HG03139 (cell line): ENCODE measurements around the gene PFDN4.

ENCODE experiments used
- ATAC-seq: cut with Tn5 transposase; IDR thresholded peaks from one replicate; pipeline ENCODE4 v1.9.1; 2021; ENCODE audit not compliant: unreplicated experiment

Gene PFDN4

DNA sequence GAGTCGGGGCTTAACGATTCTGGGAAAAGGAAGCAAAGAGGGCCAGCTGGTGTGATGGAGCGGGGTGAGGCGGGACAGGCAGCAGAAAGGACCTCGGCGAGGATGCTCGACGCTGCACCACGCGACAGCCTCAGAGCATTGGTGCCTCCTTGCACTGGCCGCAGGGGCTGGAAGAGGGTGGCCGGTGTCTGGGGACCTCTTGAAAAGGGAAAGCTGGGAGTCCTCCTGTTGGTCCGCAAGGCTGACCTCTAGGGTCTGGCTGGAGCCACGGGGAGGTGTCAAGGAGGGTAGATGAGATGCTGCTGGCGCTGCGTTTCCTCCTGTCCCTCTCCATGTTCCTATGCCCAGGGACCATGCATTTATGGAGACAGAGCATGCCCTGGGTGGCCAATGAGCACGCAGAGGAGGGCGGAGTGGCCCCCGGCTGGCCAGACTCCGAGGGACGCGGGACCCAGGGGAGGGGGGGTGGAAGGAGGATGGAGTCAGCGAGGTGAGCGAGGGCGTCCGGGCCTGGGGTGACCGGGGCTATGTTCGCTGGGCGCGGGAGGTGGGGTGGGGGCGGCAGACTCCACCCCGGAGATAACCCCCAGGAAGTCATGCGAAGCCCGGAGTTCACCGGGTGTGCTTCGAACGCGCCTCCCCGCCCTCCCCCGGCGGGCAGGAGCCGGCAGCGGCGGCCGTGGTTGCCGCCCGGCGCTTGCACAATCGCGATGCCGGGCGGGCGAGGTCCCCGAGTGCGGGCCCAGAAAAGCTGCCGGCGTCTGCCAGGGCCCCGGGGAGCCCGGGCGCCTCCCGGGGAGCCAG, 34.0 kb upstream of the PFDN4 start, which contains the start of gene CYP24A1:
CYP24A1 (minus strand) TSS at position 334 of the 804 bp plus-strand sequence. CDS start 407 bp downstream, outside the sequence.
- no peak for ATAC-seq

DNA sequence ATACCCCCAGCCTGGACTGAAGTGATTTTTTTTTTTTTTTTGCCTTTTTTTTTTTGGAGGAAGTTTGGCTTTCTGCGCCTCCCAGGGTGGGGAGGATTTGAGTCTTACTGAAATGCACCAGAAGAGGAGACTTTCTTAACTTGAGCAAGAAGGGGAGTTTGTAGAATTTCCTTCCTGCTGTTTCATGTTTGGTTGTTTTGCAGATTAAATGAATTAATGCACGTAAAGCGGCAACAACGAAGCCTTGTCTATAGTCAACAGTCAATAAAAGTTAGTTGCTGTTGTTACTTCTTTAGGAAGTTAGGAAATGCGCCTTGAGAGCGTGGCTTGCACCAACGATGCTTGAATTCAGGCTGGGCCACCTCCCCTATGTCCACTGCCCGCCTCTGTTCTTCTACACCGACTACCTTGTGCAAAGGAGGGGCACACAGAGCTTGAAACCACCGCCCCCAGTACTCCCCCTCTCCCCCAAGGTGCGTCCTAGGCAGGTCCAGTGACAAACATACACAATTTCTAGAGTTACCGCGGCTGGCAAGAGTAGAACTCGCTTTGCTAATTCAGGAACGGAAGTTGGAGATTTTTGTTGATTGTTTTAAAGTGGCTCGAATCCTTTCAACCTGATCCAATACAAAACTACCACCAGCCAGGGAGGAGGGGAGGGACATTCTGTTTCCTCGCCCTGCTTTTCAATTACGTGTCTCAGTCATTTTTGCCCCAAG, 33.3 kb upstream of the PFDN4 start:
- ATAC-seq, result no peak

DNA sequence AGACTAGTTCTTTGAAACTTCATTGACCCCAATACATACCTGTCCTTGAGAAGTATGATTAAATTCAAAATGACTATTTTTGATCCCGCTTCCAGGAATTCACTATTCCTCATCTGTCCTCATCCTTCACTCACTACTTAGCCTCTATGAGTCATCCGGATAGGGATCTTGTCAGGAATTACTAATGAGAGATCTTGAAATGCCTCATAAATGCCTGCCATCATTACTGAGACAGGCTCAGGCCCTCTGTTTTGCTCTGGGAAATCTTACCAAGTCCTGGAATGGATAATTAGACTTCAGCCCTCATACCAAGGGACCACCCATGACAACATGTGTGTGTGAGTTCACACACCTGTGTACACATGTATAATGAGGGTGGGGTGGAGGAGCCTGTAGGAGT, 31.3 kb upstream of the PFDN4 start:
- ATAC-seq, result no peak

DNA sequence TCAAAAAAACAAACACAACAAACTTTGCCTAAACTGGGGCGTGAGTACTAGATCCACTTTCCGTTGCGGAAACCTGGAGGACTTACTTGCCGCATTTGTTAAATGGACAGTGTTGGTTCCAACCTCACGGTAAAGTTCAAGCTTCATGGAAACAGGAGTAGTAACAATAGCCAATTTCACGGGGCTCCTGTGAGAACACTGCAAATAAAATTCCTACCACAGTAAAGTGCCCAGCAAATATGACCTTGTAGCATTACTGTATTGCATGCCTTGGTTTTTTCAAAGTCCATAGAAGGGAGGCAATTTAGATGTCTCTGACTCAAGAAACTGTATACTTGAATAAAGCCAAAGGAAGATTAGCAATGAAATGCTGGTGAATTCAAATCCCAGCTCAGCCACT, 30.5 kb upstream of the PFDN4 start:
- no peak for ATAC-seq

DNA sequence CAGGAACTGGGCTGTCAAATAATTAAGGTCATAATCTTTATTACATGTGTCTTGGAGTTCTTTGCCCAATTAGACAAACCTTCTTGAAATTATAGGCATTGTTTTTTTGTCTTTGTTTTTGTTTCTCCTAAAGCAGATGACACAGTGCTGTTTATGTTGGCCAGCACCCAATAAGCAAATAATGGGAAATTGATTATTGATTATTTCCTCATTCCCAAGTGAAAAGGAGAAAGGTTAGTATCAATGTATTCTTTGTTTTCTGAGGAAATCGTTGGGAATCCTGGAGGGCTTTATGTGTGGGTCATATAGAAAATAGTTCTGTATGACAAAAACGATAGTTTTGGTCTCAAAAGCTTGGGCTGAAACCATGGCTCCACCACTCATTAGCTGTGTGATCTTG, 29.6 kb upstream of the PFDN4 start:
- ATAC-seq, result no peak

DNA sequence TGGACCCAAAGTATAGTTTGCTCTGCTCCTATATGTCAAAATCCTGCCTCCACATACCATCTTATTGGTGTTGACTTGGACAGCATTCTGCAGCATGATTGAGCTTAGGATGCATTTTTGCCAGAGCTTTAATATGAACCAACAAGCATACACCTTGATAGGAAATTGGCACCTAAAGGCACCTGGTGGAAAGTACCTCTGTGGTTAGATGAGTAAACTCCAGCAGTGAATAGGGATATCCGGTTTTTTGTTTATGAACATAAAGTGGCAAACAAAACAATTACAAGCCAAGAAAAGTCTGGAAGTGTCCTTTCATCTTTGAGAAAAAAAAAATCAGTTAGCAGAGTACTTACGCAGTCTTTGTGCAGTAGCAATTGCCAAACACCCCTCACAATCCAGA, 27.9 kb upstream of the PFDN4 start:
- ATAC-seq, result no peak

DNA sequence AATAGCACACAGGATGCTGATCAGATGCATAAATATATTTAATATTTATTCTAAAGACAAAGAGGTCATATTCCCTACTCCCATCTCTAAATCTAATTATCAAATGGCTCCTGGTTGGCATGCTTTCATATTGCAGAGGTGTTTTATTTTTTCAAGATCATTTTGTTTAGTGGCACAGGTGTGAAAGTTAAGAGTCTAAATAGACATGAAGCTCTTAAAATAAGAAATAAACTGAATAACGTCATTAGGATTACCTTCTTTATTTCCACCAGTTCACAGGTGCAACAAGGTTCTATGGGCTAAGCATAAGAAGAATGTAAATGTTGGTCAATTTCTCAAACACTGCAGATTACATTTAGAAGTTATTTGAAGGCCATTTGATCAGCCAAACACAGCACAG, 27.0 kb upstream of the PFDN4 start:
- no peak for ATAC-seq

DNA sequence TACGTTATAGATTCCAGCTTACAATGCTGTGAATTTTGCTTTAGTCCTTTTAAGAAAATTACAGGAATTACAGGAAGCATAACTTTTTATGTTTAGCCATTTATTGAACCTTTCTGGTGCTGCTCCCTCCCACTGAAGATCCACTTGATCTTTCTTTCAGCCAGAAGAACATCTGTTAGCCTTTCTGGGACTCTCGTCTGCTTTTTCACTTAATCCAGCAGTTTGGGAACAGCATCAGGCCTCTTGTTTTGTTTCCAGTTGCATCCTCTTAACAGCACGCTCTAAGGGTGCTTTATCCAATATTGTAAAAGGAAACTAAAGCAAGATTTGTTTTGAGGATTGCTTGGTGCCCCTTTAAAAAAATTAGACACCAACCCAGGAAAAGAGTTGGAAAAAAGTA, 23.8 kb upstream of the PFDN4 start:
- no peak for ATAC-seq

DNA sequence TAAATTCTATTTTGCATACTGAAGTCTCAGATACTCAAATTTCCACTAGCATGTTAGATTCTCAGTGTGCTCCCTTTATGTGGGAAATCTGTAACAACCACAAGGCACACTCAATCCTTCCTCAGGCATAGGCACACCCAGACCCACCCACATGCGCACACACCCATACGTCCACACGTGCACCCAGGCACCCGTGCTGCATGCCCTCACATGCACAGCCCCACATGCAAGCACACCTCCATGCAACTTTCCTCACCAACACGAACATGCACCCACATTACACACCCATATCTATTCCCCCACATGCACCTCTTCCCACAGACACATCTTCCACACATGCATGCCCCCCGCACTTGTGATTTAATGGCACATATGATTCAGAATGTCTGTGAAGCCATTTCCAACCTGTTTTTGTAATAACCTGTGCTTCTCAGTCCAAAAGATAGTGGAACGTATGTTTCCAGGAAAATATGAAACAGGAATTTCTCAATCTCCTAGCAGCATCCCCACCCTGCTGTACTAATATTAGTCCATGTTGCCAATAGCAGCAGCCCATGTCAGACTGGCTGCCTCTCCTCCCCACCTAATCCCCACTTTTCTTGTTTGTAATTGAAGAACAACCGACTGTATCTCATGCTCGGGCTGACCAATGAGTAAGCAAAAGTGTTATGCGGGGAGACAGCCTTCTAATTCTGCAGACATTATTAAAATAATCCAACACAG, 22.8 kb upstream of the PFDN4 start:
- no peak for ATAC-seq

DNA sequence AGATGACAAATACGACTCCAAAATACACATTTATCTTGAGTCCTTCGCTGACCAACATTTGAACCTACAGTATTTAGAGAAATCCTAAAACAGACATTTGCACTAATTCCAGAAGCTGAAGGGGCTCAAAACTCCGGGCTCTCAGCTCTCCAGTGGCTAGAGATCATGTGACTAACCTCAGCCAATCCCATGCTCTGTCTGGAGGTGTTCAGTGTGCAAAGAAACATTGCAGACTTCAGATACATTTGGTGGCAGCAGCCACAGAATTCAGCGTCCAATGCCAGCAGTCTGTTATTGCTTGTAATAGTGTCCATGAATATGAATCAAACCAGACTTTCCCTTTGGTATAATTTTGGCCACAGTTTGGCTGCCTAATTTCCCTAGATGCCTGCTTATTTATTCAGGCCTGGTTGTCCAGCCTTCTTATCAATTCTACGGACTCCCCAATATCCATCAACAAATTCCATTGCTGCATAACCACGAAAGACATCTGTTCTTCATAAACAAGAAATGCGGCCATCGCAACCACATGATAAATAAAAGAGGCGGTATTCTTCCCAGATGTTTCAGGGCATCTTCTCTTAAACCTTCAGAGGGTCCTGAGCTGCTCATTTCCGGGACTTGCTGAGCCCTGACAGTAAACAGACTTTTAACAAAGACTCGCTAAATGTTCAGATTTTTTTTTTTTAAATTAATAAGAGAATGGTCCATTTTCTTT, 19.6 kb upstream of the PFDN4 start:
- ATAC-seq, result no peak

DNA sequence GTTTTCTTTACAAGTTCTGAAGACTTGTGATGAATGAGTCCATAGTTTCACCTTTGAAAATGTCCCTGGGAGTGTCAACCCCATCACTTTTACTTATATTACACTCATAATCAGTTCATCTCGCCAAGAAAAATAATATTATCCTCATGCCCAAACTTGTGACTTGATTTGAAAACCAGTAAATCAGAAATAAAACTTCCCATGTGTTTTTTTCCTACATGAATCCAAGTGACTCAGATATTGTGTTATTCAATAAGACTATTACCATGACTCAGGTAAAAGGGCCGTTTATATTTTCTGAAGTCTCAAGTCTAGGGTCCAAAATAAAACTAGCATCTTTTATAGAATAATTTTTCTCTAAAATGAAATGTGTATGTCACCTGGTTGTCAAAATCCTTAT, 18.3 kb upstream of the PFDN4 start:
- ATAC-seq, result no peak

DNA sequence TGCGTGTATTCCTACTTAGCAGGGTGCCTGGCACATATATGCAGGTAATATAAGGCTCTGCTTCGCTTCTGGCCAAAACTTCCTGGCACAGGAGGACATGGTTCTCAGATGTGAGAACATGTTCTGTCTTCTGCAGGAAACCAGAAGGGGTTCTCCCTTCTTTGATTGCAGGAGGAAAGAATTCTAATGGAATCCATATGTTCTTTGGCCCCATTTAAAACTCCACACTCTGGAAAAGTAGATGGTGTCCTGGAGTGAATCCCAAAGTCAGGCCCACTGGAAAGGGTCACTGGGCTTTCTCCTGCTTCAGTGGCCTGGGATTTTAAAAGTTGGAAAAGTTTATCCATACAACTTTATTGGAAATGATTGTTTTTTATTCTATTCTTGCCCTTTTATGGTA, 17.7 kb upstream of the PFDN4 start:
- no peak for ATAC-seq

DNA sequence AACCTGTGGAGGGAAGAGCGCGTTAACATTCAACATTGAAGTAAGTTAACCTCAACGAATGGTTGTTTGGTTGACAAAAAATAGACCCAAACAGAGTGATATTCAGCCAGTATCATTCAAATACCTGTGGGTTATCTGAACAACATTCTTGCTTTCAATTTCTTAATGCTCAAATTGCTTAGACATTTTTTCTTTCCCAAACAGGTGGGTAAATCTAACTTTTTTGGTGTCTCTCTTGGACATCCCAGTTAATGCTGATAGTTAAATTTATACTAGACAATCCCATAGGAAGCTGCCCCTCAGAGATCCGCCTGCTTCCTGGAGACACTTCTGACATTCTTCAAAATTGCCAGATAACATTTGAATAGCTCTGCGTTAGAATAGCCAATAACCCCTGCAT, 14.1 kb upstream of the PFDN4 start:
- no peak for ATAC-seq

DNA sequence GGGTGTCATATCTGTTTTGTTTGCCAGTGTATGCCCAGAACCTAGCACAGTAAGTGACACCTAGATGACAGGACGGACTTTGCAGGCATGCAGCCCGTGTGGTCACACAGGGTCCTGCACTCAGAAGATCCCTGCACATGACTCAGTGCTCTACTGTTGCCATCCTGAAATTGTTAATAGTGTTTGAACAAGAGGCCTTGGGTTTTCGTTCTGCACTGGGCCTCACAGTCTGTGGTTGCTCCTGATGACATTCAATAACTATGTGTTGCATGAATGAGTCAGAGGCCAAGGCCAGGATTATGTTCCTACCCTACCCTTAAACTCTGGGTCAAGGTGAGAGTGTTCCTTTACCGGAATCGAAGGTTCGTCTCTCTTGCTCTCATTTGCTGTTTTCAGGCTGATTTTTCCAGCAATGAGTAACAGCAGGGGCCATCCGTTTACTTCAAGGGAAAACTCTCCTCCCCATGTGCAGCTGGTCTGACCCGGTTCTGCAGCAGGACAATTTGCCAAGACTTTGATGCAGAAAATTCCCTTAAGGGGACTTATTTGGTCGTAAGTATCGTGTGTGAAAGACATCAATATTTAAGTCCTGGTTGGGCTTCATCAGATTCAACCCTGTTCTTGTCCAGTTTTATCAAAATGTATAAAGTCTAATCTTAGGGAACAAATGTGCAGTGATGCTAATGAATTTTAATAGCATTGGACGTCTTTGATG, 13.0 kb upstream of the PFDN4 start:
- no peak for ATAC-seq

DNA sequence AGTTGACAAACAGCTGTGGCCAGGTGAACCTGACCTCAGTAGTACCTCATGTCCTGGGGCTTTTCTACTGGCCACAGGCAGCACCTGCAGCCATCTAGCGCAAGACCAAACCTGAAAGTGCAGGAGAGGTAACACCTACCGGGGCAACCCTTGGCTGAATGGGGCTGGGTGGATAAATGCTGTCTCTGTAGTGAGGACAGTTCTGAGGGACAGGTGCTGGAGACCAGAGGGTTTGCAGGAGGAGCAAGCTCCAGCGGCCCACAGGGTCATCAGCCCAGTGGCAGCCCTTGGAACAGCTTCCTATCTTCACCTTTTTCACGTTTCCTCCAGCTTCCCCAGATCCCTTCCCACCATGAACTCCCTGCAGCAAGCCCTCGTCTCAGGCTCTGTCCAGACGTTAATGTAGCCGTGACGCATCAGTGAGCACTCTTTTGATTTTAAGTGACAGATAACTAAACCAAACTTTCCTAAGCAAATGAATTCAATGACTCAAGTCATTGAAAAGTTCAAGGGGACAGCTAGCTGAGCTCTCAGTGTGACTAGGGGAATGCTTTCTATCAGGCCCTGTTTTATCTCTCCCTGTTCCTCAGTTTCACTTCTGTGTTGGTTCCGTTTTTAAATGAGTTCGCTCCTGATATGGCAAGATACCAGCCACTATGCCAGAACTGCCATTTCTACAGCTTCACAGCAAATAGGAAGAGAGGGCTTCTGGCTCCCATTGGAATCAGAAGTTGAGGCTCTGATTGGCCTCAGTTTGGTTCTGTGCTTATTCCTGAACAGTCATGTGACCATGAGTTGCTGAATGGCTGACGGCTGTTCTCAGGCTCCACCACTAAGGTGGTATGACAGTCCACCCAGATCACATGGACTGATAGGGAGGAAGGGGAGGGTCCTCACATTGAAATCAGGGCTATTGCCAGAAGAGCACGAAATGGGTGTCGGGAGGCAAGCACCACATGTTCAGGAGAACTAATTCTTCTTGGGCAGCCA, 12.1 kb upstream of the PFDN4 start:
- no peak for ATAC-seq

DNA sequence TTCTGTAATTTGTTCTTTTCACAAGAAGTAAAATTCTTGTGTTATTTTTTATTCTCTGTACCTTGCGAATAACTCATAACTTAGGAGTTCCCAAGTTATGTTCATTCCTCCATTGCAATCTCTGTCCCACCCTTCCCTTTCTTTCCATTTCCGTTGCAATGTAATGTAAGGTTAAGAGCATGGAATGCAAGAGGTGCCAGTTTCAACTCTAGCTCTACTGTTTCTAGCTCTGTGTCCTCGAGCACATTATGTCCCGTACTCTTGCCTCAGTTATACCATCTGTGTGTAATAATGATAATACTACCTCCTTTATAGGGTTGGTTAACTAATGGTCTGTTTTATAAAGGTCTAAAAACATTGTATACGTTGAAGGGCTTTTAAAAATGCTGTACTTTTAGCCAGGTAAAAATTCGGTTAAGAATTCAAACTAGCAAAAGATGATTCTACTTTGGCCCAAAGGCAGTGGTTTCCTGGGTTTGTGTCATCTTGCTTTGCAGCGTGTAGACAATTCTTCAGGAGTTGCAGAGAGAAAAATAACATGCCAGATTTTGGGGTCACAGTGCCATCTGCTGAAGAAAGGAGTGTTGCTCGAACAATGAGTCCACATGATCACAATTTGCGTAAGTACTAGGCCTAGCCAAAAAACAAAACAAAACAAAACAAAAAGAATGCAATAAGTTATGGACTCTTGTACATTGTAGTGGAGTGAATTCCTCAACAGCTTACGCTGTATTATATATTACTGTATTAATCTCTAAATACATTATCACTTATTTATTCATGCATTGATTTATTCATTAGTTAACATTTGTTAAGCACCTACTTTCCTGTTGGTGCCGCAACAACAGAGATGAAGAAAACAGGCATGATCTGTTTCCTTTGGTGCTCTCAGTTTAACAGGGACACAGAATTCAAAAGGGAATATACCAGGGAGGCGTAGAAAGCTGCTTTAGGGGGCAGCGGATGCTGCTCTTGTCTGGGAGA, 10.0 kb upstream of the PFDN4 start:
- ATAC-seq, result no peak

DNA sequence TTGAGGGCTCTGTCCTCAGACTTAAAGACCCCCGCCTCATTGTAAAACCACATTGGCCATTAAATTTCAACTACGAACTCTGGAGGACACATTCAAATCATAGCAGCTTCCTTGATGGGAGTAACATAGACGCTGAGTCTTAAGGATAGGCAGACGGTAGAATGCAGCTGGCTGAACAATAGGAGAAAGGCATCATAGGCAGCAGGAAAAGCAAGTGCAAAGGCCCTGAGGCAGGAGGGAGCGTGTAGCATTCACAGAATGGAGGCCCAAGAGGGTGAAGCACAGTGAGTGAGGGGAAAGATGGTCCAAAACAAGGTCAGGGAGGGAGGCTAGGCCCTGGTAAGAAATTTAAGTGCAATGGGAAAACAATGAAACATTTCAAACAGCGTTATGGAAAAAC, 8.6 kb upstream of the PFDN4 start:
- ATAC-seq, result no peak

DNA sequence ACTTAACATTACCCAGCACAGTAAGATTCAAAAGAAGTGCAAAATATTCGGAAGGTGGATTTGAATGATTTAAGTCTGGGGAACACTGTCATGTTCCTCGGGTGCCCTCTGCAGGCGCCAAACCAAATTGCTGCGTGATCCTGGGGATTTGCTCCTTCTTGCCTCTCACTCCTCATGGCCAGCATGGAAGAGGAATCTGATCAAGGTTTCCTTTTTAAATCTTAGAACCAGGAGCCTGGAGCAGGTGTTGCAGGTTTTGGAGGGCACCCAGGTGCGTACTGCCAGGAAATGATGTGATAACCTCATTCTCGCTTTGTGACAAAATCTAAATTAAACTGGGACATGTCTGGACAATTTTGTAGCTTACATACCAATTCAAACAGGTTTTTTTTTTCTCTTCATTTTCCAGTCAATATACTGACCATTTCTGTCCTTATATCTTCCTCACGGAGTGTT, 8.1 kb upstream of the PFDN4 start:
- ATAC-seq, result peak; percentile 58
